NOMO-1 treated with DMSO at 0.1 percent for 48 hours (cell line): ENCODE results near the gene SLC25A13.

Experiments
- DNase-seq: peaks from one replicate; lab custom pipeline; 2025; ENCODE audit not compliant: unreplicated experiment; lab: John Stamatoyannopoulos, UW

SLC25A13 gene

GRCh38 chr7:96104984-96105383, 216.9 kb downstream of the SLC25A13 start:
- DNase-seq, result no peak

DNA sequence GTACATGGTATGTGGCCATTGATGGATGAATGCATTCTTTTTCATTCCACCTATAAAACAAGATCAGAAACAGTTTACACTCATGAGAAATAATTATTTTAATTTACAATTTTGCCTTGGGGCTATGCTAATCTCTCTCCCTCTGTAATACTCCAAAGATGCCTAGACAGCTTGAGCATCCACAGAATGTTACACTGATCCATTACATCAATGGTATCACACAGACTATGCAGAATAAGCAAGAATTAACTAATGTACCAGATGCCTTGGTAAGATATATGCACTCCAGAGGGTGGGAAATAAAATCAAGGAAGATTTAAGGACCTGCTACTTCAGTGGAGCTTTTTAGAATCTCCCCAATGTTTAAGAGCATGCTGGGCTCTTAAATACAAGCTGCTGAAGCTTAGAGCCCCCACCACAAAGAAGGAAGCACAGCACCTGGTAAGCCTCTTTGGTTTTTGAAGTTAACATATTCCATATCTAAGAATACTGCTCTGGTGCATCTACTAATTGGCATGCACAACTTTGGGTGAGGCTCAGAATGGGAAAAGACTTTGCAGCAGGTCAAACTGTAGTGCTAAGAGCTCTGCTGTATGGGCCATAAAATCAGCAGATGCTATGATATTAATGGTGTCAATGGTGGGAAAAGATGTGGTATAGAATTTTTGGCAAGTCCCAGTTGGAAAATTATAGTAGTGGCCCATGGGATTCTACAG, 219.6 kb downstream of the SLC25A13 start:
- no peak for DNase-seq

DNA sequence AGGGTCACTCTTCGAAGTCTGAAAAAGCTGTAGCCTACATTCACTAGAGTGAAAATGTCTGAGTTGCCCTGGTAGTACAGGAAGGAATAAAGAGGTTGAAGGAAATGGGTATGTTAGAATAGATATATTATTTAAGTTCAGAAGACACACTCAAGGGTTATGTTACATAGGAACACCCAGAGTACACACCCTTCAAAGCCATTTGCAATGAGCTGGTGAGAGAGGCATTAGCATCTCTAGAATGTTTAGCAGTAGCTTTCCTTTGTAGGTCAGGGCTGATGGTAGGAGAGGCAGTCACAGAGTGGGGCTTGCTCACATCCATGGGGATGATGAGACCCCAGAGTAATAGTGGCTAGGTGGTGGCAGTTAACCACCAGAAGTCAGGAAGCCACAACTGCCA, 221.2 kb downstream of the SLC25A13 start:
- DNase-seq, result peak; percentile 70

- no peak for DNase-seq
Observed at GRCh38 chr7:96097835-96098234, 224.1 kb downstream of the SLC25A13 start.

DNA sequence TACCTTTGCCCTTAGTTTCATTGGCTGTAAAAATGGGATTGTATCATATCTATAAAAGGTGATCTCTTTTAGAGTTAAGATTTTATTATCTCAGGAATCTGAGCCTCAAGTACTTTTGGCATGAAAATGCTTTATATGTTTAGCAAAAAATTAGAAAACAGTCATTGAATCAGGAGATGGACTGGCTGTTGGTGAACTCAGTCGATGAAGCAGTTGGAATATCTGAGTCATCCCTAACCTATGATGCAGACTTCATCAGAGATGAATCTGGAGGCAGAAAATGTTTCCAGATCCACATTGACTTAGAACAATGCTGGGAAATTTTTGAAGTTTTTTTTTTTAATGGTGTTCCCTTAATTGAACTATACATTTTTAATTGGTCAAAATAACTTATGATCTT, 228.5 kb downstream of the SLC25A13 start:
- peak; percentile 59 for DNase-seq

DNA sequence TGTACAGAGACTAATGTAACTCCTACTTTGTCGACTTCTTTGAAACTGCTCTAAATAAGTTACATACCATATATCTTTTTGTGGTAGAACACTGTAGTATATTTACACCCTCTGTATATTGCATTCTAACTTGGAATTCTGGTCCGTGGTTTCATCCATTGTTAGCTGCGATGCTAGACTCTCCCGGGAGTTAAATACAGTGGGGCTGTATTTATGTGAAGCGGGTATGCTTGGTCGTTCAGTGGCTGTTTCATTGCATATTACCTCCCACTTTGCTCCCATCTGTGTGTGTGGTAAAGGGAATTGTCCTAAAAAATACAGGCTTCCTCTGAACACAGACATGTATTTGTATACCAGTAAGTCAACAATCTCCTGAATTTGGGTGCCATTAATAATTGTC, 231.1 kb downstream of the SLC25A13 start:
- DNase-seq, result peak; percentile 66

DNA sequence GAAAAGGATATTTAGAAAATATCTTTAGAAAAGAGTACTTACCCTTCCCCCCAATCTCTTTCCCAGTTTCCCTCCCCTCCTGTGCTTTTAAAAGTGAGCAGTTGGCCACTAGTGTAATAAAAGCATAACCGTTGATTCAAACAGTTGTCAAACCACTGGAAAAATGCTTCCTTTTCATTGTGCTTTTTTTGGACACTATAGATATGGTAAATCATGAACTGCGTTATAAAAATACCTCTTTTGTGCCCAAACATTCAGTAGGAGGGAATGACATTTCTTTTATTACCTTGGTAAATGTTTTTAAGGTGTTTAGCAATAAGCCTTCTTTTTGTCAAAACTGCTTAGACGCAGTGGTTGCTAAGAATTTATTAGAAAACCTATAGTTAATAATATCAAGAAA, 232.4 kb downstream of the SLC25A13 start:
- peak; percentile 94 for DNase-seq

DNA sequence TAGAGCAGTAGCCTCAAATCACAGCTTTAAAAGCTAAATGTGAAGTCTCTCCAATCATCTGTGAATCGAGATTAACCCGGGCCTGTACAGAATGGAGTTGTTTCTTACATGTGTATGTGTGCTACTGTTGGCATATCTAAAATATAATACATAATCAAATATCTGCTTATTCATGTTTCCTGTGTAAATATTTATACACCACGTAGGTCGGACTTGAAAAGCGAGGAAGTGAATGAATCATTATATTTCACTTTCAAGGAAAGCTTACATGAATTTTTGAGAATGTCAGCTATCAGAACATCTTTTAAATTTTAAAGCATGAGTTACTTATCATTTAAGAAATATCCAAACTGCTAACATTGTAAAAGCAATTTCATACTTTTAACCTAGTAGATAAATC, 233.3 kb downstream of the SLC25A13 start:
- DNase-seq, result no peak

DNA sequence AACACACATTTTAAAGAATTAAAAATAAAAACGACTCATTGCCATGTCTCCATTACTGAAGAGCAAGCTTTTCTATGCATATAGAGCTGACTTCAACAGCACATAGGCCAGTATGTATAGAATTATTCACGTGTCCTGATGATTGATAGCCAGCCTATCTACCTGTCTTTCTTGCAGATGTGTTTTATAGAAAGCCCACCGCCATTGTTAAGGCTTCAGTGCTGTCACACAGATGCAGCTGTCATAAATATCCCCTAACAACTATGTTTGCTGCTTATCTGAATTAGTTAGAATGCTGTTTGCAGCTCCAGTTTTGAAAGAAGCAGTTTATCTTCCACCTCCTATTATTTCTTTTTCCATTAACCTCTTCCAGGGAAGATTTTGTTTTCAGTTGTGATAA, 235.9 kb downstream of the SLC25A13 start:
- peak; percentile 23 for DNase-seq

GRCh38 chr7:96084881-96085553, 236.9 kb downstream of the SLC25A13 start:
- DNase-seq, result peak; percentile 76

- DNase-seq, result peak; percentile 97
Observed at GRCh38 chr7:96080027-96080426, 241.9 kb downstream of the SLC25A13 start.

DNA sequence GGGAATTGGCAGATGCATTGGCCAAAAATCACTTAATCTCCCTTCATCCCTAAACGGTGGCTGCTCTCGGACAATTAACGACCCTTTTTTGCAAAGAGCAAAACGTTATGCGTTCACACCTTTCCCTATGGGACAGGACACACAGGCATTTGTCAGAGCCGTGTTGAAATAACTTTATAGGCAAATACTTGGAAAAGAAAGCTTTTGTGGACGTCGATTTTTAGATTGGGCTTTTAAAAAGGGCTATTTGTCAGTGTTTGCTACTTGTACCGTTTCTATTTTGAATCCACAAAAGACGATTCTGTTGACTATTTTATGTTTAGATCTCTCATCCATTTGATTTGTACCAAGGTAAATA, 245.6 kb downstream of the SLC25A13 start:
- DNase-seq, result no peak

- DNase-seq, result peak; percentile 90
Observed at GRCh38 chr7:96075510-96076349, 246.2 kb downstream of the SLC25A13 start.

GRCh38 chr7:96074871-96075270, 247.0 kb downstream of the SLC25A13 start:
- no peak for DNase-seq
